ENCODE data around the gene TRIM14. TPM values are rescaled to one million over a fixed set of nuclear protein-coding genes. Genes with fewer than 3 reads are reported as not detected.
"Not testable (repeated sequence)": the region's sequence is repeated elsewhere in the genome, so short reads cannot be mapped to it uniquely, and the experiment has no call there.

TRIM14 gene
- total and polyA plus RNA-seq, 7 experiments from 2014 or later: 54.1 to 114 (median 79.7) TPM

DNA sequence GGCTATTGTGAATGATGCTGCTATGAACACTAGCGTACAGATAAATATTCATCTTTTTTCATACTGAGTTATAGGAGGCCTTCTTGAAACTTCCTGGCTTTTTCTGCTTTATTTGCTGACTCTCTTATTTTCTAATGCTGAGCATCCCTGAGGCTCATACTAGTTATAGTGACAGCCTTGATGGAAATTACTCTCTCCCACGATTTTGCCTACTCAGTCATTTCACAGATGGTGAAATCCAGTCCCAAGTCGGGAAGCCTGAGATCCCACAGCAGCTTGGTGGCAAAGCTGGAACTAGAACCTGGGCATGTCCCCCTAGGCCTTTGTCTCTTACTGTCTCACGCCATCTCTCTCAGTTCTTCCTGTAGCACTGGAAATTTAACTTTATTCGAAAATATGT is 40.1 kb downstream of the TRIM14 start:
- no peaks in the 10 kb centered on the region for H3K27me3 ChIP-seq (ENCODE audit: control insufficient read depth in 2 of 2, insufficient read depth in 2 of 2, low read length in 2 of 2)
- no peak overlapping the region for H3K4me3 Mint-ChIP-seq
- intact Hi-C loops (cut with micrococcal nuclease): loop anchor here in 1 of 2 donors (10.0 kb wide), 1 partner anchor 716 kb away; the partner anchor contains the start of gene ANKS6
- H3K27ac ChIP-seq (ENCODE audit: low read depth, low read length): no peak overlapping the region
- peaks cover 17 to 73% (median 67%) of the 10 kb centered on the region in 7 donors for H3K4me1 Mint-ChIP-seq
- peaks cover 16 to 51% (median 16%) of the 10 kb centered on the region in 3 experiments for H3K36me3 ChIP-seq (ENCODE audit: control insufficient read depth in 2 of 3, insufficient read depth in 3 of 3, low read length in 3 of 3)
- ChIA-PET POLR2A (interaction anchor here (0.7 to 4.2 kb wide), 6 partner anchors 14 to 177 kb away, joined by 3 to 19 read pairs (median 6); partner anchors contain the start of gene TBC1D2), CTCF (interaction anchor here (0.6 to 0.9 kb wide), 3 partner anchors 19 to 49 kb away, joined by 3 read pairs; no protein-coding TSS in a partner anchor)
- peaks cover 0 to 2% (median 0%) of the 10 kb centered on the region in 11 donors for H3K9me3 Mint-ChIP-seq
- no peaks in the 10 kb centered on the region for H3K27me3 Mint-ChIP-seq
- H3K4me1 ChIP-seq (ENCODE audit: control insufficient read depth in 2 of 2, insufficient read depth in 2 of 2, low read length in 2 of 2): peaks cover 27 to 50% of the 10 kb centered on the region in 2 donors
- peak overlapping the region; percentile 58 to 94 (median 78) for H3K27ac Mint-ChIP-seq
- peaks cover 7 to 42% (median 17%) of the 10 kb centered on the region in 5 donors for H3K36me3 Mint-ChIP-seq
- DNase-seq (no peak), ATAC-seq (no peak)
- no peak overlapping the region for H3K4me3 ChIP-seq (ENCODE audit: low read length)
- H3K9me3 ChIP-seq (ENCODE audit: control insufficient read depth in 2 of 3, low read length in 3 of 3): no peaks in the 10 kb centered on the region

DNA sequence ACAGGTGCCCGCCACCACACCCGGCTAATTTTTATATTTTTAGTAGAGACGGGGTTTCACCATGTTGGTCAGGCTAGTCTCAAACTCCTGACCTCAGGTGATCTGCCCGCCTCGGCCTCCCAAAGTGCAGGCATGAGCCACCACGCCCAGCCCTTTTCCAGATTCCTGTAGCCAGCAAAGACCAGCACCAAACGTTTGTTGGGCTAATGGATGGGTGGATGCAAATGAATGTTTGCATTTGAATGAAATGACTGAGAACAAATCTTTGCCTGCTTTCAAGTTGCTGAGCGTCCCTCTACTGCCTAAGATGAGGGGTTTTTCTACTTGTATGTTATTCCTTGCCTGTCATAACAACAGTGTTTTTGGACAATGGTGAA is 42.5 kb downstream of the TRIM14 start:
- ChIA-PET CTCF (interaction anchor here (2.0 kb wide), 1 partner anchor 42 kb away, joined by 4 read pairs; the partner anchor contains the start of gene TRIM14), POLR2A (interaction anchor here (0.5 to 5.2 kb wide), 4 partner anchors 10 to 179 kb away, joined by 3 to 31 read pairs (median 8); partner anchors contain the start of genes TBC1D2 and TRIM14)
- H3K27ac ChIP-seq (ENCODE audit: low read depth, low read length): peak overlapping the region; percentile 81
- DNase-seq; H3K27me3 ChIP-seq (ENCODE audit: control insufficient read depth in 2 of 2, insufficient read depth in 2 of 2, low read length in 2 of 2); H3K9me3 ChIP-seq (ENCODE audit: control insufficient read depth in 2 of 3, low read length in 3 of 3); ATAC-seq; H3K4me3 ChIP-seq (ENCODE audit: low read length); H3K27me3 Mint-ChIP-seq; H3K9me3 Mint-ChIP-seq: not testable (repeated sequence)
- peaks cover 6 to 28% (median 7%) of the 10 kb centered on the region in 3 experiments for H3K36me3 ChIP-seq (ENCODE audit: control insufficient read depth in 2 of 3, insufficient read depth in 3 of 3, low read length in 3 of 3)
- intact Hi-C loops (cut with micrococcal nuclease): loop anchor here in 1 of 2 donors (1.0 to 10.0 kb wide), 2 partner anchors 179 to 718 kb away; partner anchors contain the start of genes ANKS6 and TBC1D2
- peaks cover 0 to 22% (median 14%) of the 10 kb centered on the region in 5 donors for H3K36me3 Mint-ChIP-seq
- H3K4me1 Mint-ChIP-seq: peaks cover 9 to 53% (median 47%) of the 10 kb centered on the region in 7 donors
- H3K4me1 ChIP-seq (ENCODE audit: control insufficient read depth in 2 of 2, insufficient read depth in 2 of 2, low read length in 2 of 2): peaks cover 27 to 33% of the 10 kb centered on the region in 2 donors
- peak overlapping the region; percentile 83 to 98 (median 94) for H3K27ac Mint-ChIP-seq
- H3K4me3 Mint-ChIP-seq: peak overlapping the region in 2 of 10 donors; percentile 53 to 65

GRCh38 chr9:98075332-98075805 is 43.7 kb downstream of the TRIM14 start:
- H3K27ac ChIP-seq (ENCODE audit: low read depth, low read length): peak overlapping the region; percentile 81
- CTCF ChIA-PET: interaction anchor here (0.6 to 2.3 kb wide), 7 partner anchors 43 to 196 kb away, joined by 3 to 15 read pairs (median 3); partner anchors contain the start of gene TRIM14
- H3K9me3 ChIP-seq (ENCODE audit: control insufficient read depth in 2 of 3, low read length in 3 of 3): no peaks in the 10 kb centered on the region
- H3K27me3 ChIP-seq (ENCODE audit: control insufficient read depth in 2 of 2, insufficient read depth in 2 of 2, low read length in 2 of 2): no peaks in the 10 kb centered on the region
- Mint-ChIP-seq H3K27me3 (no peaks in the 10 kb centered on the region), H3K9me3 (peaks cover 0 to 2% (median 0%) of the 10 kb centered on the region in 11 donors), H3K36me3 (peaks cover 0 to 16% (median 11%) of the 10 kb centered on the region in 5 donors), H3K27ac (peak overlapping the region; percentile 83 to 98 (median 94)), H3K4me1 (peaks cover 0 to 52% (median 45%) of the 10 kb centered on the region in 7 donors), H3K4me3 (peak overlapping the region; percentile 48 to 73 (median 54))
- POLR2A ChIA-PET: interaction anchor here (0.6 to 5.2 kb wide), 6 partner anchors 26 to 182 kb away, joined by 3 to 31 read pairs (median 16); partner anchors contain the start of genes TBC1D2 and TRIM14
- H3K4me3 ChIP-seq (ENCODE audit: low read length): no peak overlapping the region
- H3K36me3 ChIP-seq (ENCODE audit: control insufficient read depth in 2 of 3, insufficient read depth in 3 of 3, low read length in 3 of 3): peaks cover 0 to 16% (median 7%) of the 10 kb centered on the region in 3 experiments
- DNase-seq (peak in 1 of 9 donors; percentile 46), ATAC-seq (peak; percentile 53)
- H3K4me1 ChIP-seq (ENCODE audit: control insufficient read depth in 2 of 2, insufficient read depth in 2 of 2, low read length in 2 of 2): peaks cover 27 to 28% of the 10 kb centered on the region in 2 donors
- intact Hi-C loops (cut with micrococcal nuclease): loop anchor here (1.0 to 10.0 kb wide), 6 partner anchors 18 to 719 kb away; partner anchors contain the start of genes ANKS6 (in 1 of the 2) and NANS (in 1 of the 2)

GRCh38 chr9:98074115-98074990 is 44.7 kb downstream of the TRIM14 start:
- no peak overlapping the region for H3K4me3 ChIP-seq (ENCODE audit: low read length)
- no peaks in the 10 kb centered on the region for H3K9me3 ChIP-seq (ENCODE audit: control insufficient read depth in 2 of 3, low read length in 3 of 3)
- Mint-ChIP-seq H3K9me3 (peaks cover 0 to 2% (median 0%) of the 10 kb centered on the region in 11 donors), H3K27ac (peak overlapping the region; percentile 83 to 98 (median 94)), H3K4me3 (peak overlapping the region; percentile 26 to 79 (median 64)), H3K36me3 (peaks cover 0 to 13% (median 10%) of the 10 kb centered on the region in 5 donors), H3K4me1 (peaks cover 0 to 55% (median 46%) of the 10 kb centered on the region in 7 donors), H3K27me3 (no peaks in the 10 kb centered on the region)
- H3K4me1 ChIP-seq (ENCODE audit: control insufficient read depth in 2 of 2, insufficient read depth in 2 of 2, low read length in 2 of 2): peaks cover 27 to 28% of the 10 kb centered on the region in 2 donors
- POLR2A ChIA-PET: interaction anchor here (1.0 to 5.2 kb wide), 7 partner anchors 27 to 182 kb away, joined by 5 to 31 read pairs (median 10); partner anchors contain the start of genes TBC1D2, TRIM14 and TRMO
- intact Hi-C loops (cut with micrococcal nuclease): loop anchor here (1.0 to 10.0 kb wide), 11 partner anchors 28 to 720 kb away; partner anchors contain the start of genes CORO2A (in 2 of the 2) and ANKS6 (in 1 of the 2)
- ATAC-seq: peak; percentile 47
- peak overlapping the region; percentile 81 for H3K27ac ChIP-seq (ENCODE audit: low read depth, low read length)
- peaks cover 0 to 9% (median 7%) of the 10 kb centered on the region in 3 experiments for H3K36me3 ChIP-seq (ENCODE audit: control insufficient read depth in 2 of 3, insufficient read depth in 3 of 3, low read length in 3 of 3)
- CTCF ChIA-PET: interaction anchor here (0.5 to 2.3 kb wide), 21 partner anchors 17 to 1434 kb away, joined by 3 to 15 read pairs (median 4); partner anchors contain the start of genes CORO2A and TRIM14
- H3K27me3 ChIP-seq (ENCODE audit: control insufficient read depth in 2 of 2, insufficient read depth in 2 of 2, low read length in 2 of 2): no peaks in the 10 kb centered on the region
- DNase-seq: peak; percentile 46 to 78 (median 63)

DNA sequence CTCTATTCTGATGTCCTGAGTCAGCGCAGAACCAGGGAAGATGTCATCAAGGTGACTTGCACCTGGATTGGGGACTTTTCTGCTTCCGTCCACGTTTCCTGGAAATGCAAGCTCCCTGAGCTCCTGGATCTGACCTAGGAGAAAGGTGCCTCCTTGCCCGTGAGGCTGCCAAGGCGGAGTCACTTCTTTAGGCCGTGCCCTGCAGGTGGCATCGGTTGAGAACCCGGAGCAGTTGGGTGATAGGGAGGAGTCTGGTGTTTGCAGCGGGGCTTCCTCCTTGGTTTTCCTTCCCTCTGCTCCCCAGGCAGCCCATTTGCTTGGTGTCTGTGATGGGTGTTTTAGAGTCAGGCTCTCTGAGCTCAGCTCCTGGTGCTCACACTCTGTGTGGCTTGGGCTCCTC is 47.3 kb downstream of the TRIM14 start:
- H3K27ac ChIP-seq (ENCODE audit: low read depth, low read length): no peak overlapping the region
- Mint-ChIP-seq H3K9me3 (peaks cover 0 to 2% (median 0%) of the 10 kb centered on the region in 11 donors), H3K27ac (peak overlapping the region in 3 of 9 donors; percentile 15 to 51 (median 31)), H3K36me3 (peaks cover 0 to 7% (median 5%) of the 10 kb centered on the region in 5 donors), H3K27me3 (no peaks in the 10 kb centered on the region), H3K4me1 (peaks cover 0 to 46% (median 35%) of the 10 kb centered on the region in 7 donors), H3K4me3 (no peak overlapping the region)
- intact Hi-C loops (cut with micrococcal nuclease): loop anchor here (5.0 to 10.0 kb wide), 2 partner anchors 121 to 723 kb away; partner anchors contain the start of genes ANKS6 (in 1 of the 2) and CORO2A (in 1 of the 2)
- POLR2A ChIA-PET: interaction anchor here (1.1 to 1.5 kb wide), 2 partner anchors 30 to 88 kb away, joined by 3 to 5 read pairs; partner anchors contain the start of gene ANP32B
- no peaks in the 10 kb centered on the region for H3K9me3 ChIP-seq (ENCODE audit: control insufficient read depth in 2 of 3, low read length in 3 of 3)
- H3K4me3 ChIP-seq (ENCODE audit: low read length): no peak overlapping the region
- H3K27me3 ChIP-seq (ENCODE audit: control insufficient read depth in 2 of 2, insufficient read depth in 2 of 2, low read length in 2 of 2): no peaks in the 10 kb centered on the region
- CTCF ChIA-PET: interaction anchor here (0.6 to 1.9 kb wide), 3 partner anchors 47 to 193 kb away, joined by 4 to 7 read pairs (median 4); no protein-coding TSS in a partner anchor
- H3K4me1 ChIP-seq (ENCODE audit: control insufficient read depth in 2 of 2, insufficient read depth in 2 of 2, low read length in 2 of 2): peaks cover 27% of the 10 kb centered on the region in 2 donors
- ATAC-seq: no peak
- no peak for DNase-seq
- H3K36me3 ChIP-seq (ENCODE audit: control insufficient read depth in 2 of 3, insufficient read depth in 3 of 3, low read length in 3 of 3): no peaks in the 10 kb centered on the region
